ENCODE results near the gene TMEM260.
A peak's percentile ranks its signal among the peaks of the same experiment; 100 is the strongest.
"Not testable (repeated sequence)": the region's sequence is repeated elsewhere in the genome, so short reads cannot be mapped to it uniquely, and the experiment has no call there.

TMEM260 gene

DNA sequence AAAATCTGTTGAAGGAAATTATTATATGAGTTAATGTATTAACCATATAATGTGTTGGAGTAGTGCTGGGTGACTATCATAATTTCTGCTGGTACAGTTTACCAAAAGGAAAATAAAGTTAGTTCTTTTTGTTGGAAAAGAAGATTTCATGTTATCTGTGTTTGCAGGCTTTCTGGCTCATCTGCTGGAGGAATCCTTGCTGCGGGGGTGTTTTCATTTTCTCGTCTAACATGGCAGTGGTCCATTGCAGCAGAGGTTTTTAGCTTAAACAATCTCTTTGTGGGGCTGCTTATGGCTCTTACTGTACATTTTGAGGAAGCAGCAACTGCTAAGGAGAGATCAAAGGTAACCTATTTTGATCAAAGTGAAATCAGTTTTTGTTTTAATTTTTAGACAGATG, 24.1 kb downstream of the TMEM260 start:
- FAIRE-seq, result no peak

DNA sequence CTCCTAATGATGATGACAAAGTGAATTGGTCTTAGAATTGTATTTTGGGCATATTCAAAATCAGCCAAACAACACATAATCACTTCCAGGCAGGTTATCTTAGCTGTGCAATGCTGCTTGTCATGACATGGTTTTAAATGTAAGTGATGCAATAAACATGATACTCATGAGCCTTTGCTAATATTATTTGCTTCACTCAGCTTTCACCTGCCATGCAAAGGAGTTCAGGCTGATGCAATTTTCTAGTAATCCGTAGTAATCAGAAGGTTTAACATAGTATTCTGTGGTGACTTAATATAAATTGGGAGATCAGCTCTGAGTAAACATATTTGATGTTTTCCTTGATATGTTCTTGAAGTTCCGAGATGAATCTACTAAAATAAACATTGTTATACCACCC, 29.1 kb downstream of the TMEM260 start:
- peak; percentile 58 for FAIRE-seq

DNA sequence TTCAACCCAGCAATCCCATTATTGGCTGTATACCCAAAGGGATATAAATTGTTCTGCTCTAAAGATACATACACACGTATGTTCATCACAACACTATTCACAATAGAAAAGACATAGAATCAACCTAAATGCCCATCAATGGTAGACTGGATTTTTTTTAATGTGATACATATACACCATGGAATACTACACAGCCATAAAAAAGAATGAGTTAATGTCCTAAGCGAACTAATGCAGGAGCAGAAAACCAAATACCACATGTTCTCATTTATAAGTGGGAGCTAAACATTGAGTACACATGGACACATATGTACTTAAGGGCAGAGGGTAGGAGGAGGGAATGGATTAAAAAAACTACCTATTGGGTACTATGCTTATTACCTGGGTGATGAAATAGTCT, 32.1 kb downstream of the TMEM260 start:
- FAIRE-seq, result not testable (repeated sequence)

DNA sequence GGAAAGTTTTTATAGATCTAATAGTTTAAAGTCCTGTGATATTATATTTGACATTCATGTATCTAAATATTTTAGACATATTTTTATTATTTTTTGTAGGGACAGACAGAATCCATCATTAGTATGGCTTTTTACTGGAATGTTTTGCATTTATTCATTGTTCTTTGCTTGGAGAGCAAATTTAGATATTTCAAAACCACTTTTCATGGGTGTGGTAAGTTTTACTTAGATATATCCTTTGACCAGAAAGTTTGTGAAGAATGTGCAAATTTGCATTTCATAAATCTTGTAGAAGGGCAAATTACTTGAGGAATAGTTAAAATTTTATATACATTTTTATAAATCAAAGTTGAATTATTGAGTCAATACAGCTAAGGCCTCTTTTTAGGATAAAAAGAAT, 37.5 kb downstream of the TMEM260 start:
- FAIRE-seq, result no peak

DNA sequence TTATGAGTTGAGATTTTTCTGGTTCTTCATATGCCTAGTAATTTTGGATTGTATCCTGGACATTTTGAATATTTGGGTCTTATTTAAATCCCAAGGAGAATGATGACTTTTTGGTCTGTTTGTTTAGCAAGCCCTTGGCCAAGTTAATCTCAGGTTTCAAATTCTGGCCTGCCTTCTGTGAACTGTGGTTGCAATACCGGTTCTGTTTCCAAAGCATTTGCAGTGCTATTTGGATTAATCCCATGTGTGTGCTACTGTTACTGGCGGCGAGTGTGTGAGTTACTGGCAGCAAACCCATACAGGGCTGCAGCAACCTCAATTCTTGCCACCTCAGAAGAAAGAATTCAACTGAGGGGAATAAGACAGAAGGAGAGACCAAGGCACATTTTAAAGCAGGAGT, 51.1 kb downstream of the TMEM260 start:
- FAIRE-seq, result no peak

DNA sequence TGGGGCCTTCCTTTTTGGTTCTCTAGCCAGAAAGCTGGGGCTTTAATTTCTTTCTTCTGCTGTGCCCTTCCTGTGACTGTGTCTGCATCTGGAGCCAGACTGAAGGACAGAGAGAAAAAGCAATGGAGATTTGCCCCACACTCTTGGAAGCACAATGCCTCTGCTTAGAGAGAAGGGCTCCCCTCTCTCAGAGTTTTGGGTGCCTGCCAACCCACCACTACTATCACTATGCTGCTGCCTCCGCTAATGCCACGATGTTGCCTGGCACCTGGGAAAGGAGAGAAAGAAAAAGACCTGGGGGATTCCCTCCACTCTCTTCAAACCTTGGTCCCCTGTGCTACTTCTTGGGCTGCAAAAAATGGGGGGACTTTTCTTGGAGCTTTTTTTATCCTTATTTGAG, 52.6 kb downstream of the TMEM260 start:
- FAIRE-seq, result no peak

DNA sequence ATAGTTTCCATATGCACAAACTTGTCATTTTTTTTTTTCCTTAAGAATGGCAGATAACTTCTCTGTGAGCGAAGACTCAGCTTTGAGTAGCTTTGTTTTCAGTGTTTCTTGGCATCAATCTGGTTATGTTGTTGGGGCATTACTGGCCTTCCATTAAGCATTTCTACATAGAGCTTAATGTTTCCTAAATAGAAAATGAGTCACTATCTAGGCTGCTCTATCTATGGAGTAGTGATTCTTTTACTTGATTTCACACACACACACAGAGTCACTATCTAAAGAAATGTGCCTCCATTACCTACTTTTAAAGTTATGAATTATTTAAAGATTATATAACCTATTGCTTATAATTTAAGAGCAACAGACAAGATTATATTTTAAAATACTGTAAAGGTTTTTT, 53.9 kb downstream of the TMEM260 start:
- no peak for FAIRE-seq

DNA sequence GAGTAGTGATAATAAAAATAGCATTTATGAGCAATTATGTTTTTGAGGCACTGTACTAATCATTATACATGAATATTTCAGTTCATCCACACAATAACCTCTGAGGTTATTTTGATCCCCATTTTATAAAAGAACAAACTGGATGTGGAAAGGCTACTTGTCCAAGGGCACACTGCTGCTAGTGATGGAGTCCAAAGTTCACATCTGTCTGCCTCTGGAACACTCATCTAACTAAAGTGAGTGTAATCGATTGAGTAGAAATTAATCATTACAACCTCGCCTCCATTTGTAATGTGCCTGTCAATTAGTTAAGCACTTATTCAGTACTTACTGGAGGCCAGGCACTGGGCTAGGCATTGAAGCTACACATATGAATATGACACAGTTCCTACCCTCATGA, 55.4 kb downstream of the TMEM260 start:
- no peak for FAIRE-seq

DNA sequence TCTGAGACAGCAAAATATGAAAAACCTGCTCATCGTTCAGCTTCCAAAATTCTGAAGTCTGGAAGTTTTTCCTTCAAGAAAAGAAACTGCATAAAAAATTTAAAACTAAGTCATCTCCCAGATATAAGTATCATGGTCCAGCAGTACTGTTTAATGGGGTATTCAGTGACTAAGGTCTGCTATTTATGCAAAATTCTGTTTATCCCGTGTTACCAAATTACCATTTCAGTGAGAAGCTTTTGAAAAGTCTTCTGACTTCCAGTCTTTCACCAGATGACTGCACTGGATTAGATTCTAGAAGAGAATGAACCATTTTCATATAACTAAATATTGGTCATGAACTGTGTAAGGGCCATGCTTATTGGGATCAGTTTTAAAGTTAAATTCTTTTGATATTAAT, 67.9 kb downstream of the TMEM260 start:
- no peak for FAIRE-seq

DNA sequence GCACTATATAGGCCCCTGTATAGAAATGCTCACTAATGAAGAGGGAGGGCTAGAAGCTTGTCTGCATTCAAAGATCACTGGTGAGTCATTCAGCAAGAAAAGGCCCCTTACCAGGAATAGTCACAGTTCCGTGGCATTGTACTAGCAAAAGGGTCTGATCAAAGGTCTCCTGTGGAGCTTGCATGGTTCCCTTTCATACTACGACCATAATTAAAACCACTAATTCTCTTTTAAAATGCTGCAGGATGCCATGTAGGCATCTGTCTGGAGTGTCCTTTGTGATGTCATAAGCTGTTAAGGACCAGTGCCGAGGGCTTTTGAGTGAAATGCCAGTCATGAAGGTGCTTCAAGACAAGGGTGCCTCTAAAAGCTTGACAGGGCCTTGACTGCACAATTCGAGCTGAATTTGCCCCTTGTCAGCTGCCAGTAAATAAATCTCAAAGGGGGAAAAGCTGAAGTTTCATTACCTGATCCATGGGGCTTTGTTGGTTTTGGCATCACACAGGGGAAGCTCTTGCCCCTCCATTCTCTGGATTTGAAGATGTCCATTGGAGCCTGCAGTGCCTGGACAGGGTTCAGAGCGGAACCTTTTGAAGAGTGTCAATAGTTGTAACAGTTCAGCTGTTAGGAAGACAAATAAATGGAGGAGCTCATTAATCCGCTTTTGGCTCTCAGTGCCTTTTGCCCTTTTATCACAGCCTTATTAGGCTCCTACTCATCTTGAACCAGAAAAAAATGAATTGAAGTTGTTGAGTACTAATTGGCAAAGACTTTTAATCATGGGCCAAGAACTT, 69.1 kb downstream of the TMEM260 start:
- FAIRE-seq, result no peak

DNA sequence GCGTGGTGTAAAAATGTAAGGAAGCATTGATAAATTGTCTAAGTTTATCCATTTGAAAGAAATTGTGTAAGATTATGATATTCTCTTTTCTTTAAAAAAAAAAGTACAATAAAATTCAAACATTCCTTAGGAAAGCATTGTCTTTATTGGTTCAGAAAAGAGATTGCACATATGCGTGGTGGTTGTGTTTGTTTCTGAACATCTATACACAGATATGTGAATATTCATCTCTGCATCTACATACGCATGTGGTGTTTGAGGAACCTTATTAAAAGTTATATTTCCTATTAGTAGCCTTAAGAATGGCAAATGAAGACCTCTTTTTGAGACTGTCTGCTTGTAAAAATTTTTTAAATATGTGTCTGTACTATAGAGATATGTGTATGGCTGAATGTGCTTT, 69.8 kb downstream of the TMEM260 start:
- FAIRE-seq, result no peak

DNA sequence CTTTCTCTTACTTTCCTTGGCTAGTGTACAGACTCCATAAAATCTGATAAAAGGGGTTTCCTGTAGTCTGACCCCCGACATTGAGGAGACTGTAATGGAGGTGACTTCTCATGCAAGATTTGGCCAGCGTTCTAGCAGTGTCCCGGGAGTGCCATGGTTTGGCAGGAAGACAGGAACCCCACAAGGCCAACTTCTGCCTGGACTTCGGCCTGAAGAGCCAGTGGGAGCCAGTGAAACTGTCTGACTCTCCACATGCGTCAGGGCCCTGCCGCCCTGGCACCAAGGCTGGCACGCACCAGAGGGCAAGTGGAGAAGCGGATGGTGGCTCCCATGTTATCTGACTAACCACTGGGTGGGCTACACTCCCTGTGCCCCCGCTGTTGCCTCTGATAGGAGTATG, 70.5 kb downstream of the TMEM260 start:
- FAIRE-seq, result no peak

DNA sequence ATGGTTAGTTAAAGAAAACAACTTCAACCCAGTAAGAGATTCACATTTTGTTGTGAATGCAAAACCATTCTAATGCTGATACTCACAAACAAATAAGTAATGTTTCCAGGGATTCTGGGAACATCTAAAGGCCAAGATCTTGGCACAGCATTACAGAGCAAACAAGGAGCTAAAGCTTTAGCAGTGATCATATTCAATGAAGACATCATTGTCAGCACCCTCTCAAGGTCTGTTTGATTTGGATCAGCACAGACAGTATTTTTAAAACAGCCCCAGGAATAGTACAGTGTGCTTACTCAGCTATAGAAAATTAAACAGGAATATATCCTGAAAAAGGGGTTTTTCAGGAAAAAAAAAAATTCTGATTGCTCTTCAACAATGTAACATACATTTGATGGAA, 71.4 kb downstream of the TMEM260 start:
- FAIRE-seq, result no peak

DNA sequence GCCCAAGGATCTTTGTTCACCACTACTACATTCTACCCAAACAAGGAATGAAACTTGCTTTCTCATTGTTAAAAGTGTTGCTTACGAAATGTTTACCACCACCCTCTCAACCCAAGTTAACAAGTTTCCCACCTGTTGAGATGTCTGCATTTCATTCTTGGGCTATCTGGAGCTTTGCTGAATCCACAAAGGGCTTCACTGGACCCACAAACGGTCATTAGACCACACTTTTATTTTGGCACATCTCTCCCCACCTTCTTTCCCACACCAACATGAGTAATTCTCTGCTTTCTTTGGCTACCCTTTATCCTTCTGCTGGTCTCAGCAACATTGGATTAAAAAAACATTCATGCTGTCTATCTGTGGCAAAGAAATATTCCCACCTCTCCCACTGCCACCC, 78.0 kb downstream of the TMEM260 start:
- no peak for FAIRE-seq

DNA sequence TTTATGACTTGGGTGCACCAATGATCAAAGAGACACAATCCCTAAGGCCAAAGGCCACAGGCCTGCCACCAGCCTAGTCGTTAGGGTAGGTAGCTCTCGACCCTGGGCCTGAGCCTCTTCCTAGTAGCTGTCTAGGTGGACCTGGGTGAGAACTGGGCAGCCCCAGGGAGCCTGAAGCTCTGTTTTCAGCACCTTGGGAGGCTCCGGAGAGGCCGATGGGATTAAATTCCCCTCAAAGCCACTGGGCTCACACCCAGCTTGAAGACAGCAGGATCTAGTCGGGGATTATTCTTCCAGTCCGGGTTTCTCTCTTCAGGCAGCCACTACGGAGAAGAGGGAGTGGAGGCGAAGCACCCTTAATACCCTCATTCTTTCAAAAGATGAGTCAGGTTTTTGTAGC, 79.8 kb downstream of the TMEM260 start:
- no peak for FAIRE-seq

DNA sequence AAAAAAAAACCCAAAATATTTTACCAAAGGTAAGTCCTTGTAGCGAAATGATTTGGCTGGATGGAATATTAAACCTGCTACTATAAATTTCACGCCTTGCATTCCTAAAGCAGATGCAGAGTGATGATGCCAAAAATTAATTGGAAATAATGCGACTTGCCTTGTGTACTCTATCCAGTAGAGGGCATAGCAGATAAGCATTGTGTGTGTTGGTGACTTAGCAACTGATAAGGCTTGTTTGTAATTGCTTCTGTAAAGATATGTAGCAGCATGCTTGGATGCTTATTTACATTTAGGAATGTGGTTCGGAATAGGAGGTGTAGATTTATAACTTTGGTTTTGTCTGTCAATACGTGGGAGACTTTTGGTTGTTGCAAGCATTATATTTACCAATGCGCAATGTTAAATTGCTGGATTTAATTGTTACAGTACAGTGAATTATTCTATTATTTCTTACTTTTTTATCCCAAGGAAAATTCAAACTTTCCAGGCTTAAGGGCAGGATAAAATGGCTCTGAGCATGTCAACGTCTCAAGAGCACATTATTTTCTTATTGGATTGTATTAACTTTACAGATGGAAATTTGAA, 80.5 kb downstream of the TMEM260 start:
- FAIRE-seq, result peak; percentile 87

DNA sequence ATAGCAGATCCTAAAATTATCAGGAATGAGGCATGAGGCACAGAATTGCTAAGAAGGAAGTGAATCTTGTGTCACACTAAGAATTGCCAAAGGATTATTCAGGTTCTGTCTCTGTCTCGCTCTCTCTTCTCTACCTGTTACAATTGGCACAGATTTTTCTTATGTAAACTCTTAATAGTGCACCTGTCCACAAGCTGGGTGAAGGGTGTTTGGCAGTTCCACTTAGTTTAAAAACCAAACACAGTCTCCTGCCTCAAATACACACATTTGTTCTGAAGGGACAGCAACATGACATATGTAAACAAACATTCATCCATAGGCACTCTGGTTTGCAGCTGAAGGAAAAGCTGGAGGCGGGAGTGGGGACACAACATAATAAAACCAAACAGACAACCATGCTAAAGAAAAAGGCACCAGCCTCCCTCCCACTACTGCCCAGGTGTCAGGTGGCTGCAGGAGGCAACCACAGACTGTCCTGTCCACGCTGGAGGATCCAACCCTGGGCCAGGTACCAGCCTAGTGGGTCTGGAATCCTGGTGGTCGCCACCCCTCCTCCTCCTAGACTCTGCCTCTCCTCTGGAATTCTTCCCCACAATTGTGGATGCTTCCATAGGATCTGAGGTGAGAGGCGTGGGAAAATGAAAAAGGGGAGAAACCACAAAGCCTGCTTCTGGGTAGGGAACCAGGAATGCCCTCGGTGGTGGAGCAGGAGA, 81.2 kb downstream of the TMEM260 start:
- no peak for FAIRE-seq

DNA sequence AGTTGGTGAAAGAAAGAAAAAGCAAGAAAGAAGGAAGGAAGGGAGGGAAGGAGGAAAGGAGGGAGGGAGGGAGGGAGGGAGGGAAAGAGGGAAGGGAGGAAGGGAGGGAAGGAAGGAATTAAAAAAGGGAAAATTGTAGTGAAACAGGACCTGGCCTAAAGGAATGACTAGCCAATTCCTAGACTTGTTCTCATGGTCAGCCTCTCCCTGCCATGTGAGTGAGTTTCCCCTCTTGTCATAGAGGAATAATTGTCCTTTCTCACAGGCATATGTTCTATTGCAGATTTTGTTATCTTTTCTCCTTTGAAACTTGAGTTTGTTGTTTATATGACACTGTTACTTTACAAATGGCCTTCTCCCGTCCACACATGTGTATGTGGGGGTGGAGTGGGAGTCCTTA, 81.9 kb downstream of the TMEM260 start:
- no peak for FAIRE-seq

DNA sequence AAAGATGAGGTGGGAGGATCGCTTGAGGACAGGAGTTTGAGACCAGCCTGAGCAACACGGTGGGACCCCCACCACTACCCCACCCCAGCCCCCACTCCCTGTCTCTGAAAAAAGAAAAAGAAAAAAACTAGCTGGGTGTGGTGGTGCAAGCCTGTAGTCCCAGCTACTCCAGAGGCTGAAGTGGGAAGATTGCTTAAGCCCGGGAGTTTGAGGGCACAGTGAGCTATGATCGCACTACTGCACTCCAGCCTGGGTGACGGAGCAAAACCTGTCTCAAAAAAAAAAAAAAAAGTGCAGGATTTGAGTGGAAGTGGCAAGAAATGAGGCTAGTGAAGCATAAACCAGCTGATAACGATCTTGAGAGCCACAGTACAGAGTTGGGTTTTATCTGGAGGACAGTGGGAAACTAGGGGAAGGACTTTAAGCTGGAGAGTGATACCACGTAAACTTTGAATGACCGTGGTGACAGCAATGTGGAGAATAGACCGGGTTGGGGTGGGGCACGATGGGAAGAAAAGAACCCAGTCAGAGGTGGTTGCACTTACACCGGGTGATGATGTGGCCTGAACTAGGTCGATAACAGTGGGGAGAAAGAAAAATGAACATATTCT, 85.3 kb downstream of the TMEM260 start:
- no peak for FAIRE-seq

DNA sequence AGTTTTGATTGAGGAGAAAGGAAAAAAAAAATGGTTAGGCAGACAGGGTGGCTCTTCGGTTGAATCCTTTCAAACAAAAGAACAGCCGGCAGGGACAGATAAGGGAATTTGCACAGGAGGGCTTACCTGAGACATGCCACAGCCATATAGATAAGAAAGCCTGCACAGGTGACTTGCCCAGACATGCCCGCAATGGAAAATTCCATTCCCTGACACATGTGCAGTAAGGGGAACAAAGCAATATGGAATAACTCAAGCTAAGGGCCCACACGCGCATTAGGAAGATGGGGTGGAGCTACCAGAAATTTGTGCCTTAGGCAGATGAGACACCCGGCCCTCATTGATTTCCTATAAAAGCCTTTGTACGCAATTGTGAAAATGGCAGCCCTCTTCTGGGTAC, 86.7 kb downstream of the TMEM260 start:
- FAIRE-seq, result no peak

DNA sequence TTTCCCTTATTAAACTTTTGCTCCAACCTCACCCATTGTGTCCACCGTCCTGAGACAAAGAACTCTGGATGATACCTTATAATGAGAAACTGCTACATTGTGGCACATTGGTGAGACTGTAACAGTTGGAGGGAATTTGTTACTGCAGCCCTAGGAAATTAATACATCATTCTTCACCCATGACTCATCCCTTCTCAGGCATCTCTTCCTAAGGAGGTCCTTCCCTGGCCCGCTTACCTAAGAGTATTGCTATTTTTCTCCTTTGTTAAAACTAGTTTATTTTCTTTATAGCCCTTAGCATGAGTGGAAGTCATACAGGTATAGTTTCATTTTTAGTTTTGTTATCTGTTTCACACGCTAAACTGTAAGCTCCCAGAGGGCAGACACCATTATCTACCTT, 87.1 kb downstream of the TMEM260 start:
- no peak for FAIRE-seq

DNA sequence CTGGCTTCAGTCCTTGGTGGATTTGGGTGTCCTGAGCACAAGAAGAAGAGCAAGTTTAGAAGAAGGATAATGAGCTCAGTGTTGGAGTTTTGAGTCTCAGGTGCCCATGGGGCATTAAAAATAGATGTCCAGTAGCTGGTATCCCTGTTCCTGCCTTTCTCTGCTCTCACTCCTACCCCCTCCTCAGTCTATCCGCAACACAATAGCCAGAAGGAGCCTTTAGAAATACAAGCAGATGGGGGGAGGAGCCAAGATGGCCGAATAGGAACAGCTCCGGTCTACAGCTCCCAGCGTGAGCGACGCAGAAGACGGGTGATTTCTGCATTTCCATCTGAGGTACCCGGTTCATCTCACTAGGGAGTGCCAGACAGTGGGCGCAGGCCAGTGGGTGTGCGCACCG, 87.7 kb downstream of the TMEM260 start:
- FAIRE-seq, result not testable (repeated sequence)

DNA sequence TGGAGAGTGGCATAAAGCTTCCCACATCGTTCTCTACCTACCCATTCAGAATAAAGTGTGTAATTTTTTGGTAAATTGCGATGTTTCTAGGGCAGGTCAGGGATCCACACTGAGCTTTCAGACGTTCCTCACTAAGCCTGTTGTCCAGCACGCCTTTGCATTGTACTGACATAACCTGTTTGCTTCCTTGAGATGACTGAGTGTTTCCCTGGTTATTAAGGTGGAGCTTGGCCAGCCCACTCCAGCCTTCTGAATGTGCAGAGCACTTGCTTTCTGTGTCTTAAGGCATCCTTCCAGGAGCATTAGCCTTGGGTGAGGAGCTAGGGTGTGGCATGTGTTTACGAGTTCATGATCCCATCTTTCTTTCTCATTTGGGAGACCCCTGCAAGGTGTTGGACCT, 96.4 kb downstream of the TMEM260 start:
- FAIRE-seq, result no peak

DNA sequence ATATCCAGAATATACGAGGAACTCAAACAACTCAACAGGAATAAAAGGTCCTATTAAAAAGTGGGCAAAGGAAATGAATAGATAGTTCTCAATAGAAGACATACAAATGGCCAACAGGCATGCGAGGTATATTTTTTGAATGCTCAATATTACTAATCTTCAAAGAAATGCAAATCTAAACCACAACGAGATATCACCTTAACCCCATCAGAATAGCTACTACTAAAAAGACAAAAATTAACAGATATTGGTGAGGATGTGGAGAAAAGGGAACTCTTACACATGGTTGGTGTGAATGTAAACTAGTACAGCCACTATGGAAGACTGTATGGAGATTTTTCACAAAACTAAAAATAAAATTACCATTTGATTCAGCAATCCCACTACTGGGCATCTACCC, 99.2 kb downstream of the TMEM260 start:
- no peak for FAIRE-seq
